Medulla oblongata (tissue), 1 donor: Measurements from ENCODE around the gene SP140.

Source experiments
- DNase-seq: peaks from one replicate; pipeline ENCODE4 v3.0.0-alpha.2; 2015; ENCODE audit errors: extremely low spot score

The SP140 gene

DNA sequence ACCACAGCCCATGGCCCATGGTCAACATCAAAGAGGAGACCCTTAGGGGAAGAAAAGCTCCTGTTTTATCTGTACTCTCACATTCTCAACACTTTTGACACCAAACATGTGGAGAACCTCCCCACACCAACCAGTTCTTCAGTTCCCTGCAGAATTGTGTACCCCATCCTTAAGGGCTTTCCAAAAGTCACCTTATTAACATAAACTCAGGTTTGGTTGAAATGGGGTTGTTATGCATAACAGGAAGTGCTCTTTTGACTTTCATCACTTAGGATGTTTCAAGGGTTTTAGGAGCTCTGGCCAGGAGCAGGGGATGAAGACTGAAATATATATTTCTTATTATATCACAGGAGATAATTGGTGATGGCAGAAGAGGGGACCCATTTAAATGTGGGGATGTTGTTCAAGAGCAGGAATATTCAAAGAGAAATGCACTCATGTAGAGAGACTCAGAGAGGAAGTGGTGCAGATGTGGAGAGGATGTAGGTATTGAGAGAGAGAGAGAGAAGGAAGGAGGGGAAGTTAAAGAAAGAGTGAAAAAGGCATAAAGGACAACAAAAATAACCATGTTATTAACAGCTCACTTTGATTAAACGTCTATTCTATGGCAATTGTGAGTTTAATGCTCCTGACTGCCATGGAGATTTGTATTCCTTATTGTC, 136.6 kb downstream of the SP140 start:
- no peak for DNase-seq
